Mesenteric fat pad (tissue), 1 donor: ENCODE measurements around the gene GFRA4. TPM values are rescaled to one million over a fixed set of nuclear protein-coding genes. Genes with fewer than 3 reads are reported as not detected.
"Not testable (repeated sequence)": the region's sequence is repeated elsewhere in the genome, so short reads cannot be mapped to it uniquely, and the experiment has no call there.

Experiments used
- DNase-seq: peaks from one replicate; pipeline ENCODE4 v3.0.0-alpha.2; 2020; ENCODE audit warnings: low spot score
- total RNA-seq: library from RNA; stranded (reverse); fragmentation: NEBNext Ultra II Directional; extraction: Animal tissue kit (Norgen Biotek cat#: 25700); gene quantifications from one replicate; pipeline ENCODE4 v1.2.1, GENCODE V29; 2021
- donor health status: DM: yes; HTN: yes; CAD: no.

GFRA4 gene
- total RNA-seq, 1 donor from 2014 or later = not detected

GRCh38 chr20:3622406-3622805 is 40.8 kb downstream of the GFRA4 start:
- DNase-seq = no peak

- DNase-seq = no peak
Measured at GRCh38 chr20:3621111-3621510, 42.1 kb downstream of the GFRA4 start.

- DNase-seq = no peak
Measured at GRCh38 chr20:3616250-3616649, 46.9 kb downstream of the GFRA4 start.

GRCh38 chr20:3615171-3615840 is 47.9 kb downstream of the GFRA4 start:
- not testable (repeated sequence) for DNase-seq

GRCh38 chr20:3614466-3614865 is 48.7 kb downstream of the GFRA4 start:
- no peak for DNase-seq

GRCh38 chr20:3613821-3614440 is 49.3 kb downstream of the GFRA4 start:
- no peak for DNase-seq

- no peak for DNase-seq
Measured at GRCh38 chr20:3612795-3613572, 50.2 kb downstream of the GFRA4 start.

GRCh38 chr20:3611901-3612300 is 51.3 kb downstream of the GFRA4 start:
- no peak for DNase-seq

Other genes with a start within 250 kb of the GFRA4 start
- gene ATRN, start 192.4 kb downstream of the GFRA4 start, total RNA-seq = 32.5 TPM
- 30.7 TPM for gene ADAM33, start 18.6 kb upstream of the GFRA4 start, total RNA-seq
- 45.1 TPM for gene SIGLEC1, start 49.2 kb upstream of the GFRA4 start, total RNA-seq
- gene HSPA12B, start 69.3 kb upstream of the GFRA4 start, total RNA-seq = 28.0 TPM
- gene ADISSP, start 104.4 kb upstream of the GFRA4 start, total RNA-seq = 37.5 TPM
- not detected for gene SPEF1, start 118.0 kb upstream of the GFRA4 start, total RNA-seq
- gene CENPB, start 123.3 kb upstream of the GFRA4 start, total RNA-seq = 97.3 TPM
- gene CDC25B, start 132.9 kb upstream of the GFRA4 start, total RNA-seq = 18.0 TPM
- gene AP5S1, start 157.1 kb upstream of the GFRA4 start, total RNA-seq = 13.2 TPM
- 43.5 TPM for gene MAVS, start 183.4 kb upstream of the GFRA4 start, total RNA-seq
- gene PANK2, start 226.0 kb upstream of the GFRA4 start, total RNA-seq = 31.1 TPM